Panc1 (cell line): ENCODE measurements around the gene KTI12. TPM values are rescaled to one million over a fixed set of nuclear protein-coding genes. Genes with fewer than 3 reads are reported as not detected.

ENCODE experiments used
- ATAC-seq: fragments of 200-7000 bp; cut with Tn5 transposase; 2 replicates; pipeline ENCODE4 v1.9.1; 2020; ENCODE audit warnings: mild to moderate bottlenecking, moderate library complexity
- BruUV-seq: library from RNA; stranded (reverse); fragments of 400-500 nt; replicated peaks from 2 replicates; lab custom pipeline; 2021; lab: Mats Ljungman, UMichigan
- CTCF ChIA-PET: fragments of 300-600 bp; sonication (Branson Sonifier 250); formaldehyde crosslinking; loops from one replicate; lab custom pipeline; 2022; ENCODE audit warnings: antibody characterized with exemption; lab: Charles Lee
- POLR2A ChIA-PET: fragments of 300-600 bp; sonication (Branson Sonifier 250); formaldehyde crosslinking; loops from one replicate; lab custom pipeline; 2022; ENCODE audit warnings: antibody characterized with exemption; lab: Charles Lee
- DNase-seq: peaks from one replicate; pipeline ENCODE4 v3.0.0-alpha.2; 2010; ENCODE audit warnings: low read depth, low spot score
- H3K27ac ChIP-seq: 2 replicates; pipeline ENCODE4 v1.5.1; 2011; ENCODE audit warnings: mild to moderate bottlenecking, low read length, inconsistent platforms
- H3K27me3 ChIP-seq: fragments of 200-500 bp; sonication (Bioruptor generic); 2 replicates; pipeline ENCODE4 v1.6.0; 2014; ENCODE audit warnings: low read length, inconsistent platforms; ENCODE audit not compliant: control insufficient read depth, insufficient read depth
- H3K36me3 ChIP-seq: fragments of 200-500 bp; sonication (Bioruptor generic); 2 replicates; pipeline ENCODE4 v1.5.1; 2014; ENCODE audit warnings: inconsistent platforms, mild to moderate bottlenecking, low read length, moderate library complexity; ENCODE audit not compliant: control insufficient read depth, insufficient read depth
- H3K4me1 ChIP-seq: 2 replicates; pipeline ENCODE4 v1.5.1; 2011; ENCODE audit warnings: inconsistent platforms, mild to moderate bottlenecking, low read length, moderate library complexity; ENCODE audit not compliant: control insufficient read depth, insufficient read depth
- H3K4me3 ChIP-seq, 2 experiments: 2 replicates each; pipeline ENCODE4 v1.5.1; 2011 to 2012; ENCODE audit warnings: low read depth in 2 of 2, low read length in 2 of 2, mild to moderate bottlenecking in 2 of 2, inconsistent platforms in 1 of 2, moderate library complexity in 1 of 2
- H3K9me3 ChIP-seq: fragments of 200-500 bp; sonication (Bioruptor generic); 2 replicates; pipeline ENCODE4 v1.5.1; 2014; ENCODE audit warnings: low read depth, mild to moderate bottlenecking, inconsistent platforms, low read length, moderate library complexity; ENCODE audit not compliant: control insufficient read depth, insufficient read depth
- POLR2AphosphoS5 ChIP-seq: IDR thresholded peaks from 2 replicates; pipeline ENCODE4 v1.6.1; 2012; ENCODE audit warnings: mild to moderate bottlenecking, low read depth, low read length, moderate library complexity
- SIN3A ChIP-seq: IDR thresholded peaks from 2 replicates; pipeline ENCODE4 v1.6.1; 2012; ENCODE audit warnings: low read depth, mild to moderate bottlenecking, low read length, moderate library complexity, borderline replicate concordance; ENCODE audit not compliant: insufficient read depth
- TCF7L2 ChIP-seq: IDR thresholded peaks from 2 replicates; pipeline ENCODE4 v1.6.1; 2011; ENCODE audit warnings: mild to moderate bottlenecking, low read depth, low read length, inconsistent platforms
- in situ Hi-C: cut with HindIII; loops from 2 replicates; pipeline ENCODE4 v1.10.0; 2016; ENCODE audit warnings: low sequenced_read_pairs, low pct_unique_long_range_greater_than_20kb
- intact Hi-C: fragments of 100-400 bp; cut with micrococcal nuclease; formaldehyde crosslinking; loops from one replicate; pipeline ENCODE4 v1.10.0; 2022; ENCODE audit not compliant: unreplicated experiment
- total RNA-seq: library from RNA; stranded (reverse); gene quantifications from one replicate; pipeline ENCODE4 v1.2.1, GENCODE V29; 2021; ENCODE audit not compliant: unreplicated experiment
- TF ChIP-seq, protein P1 (sequence below): fragments of 450-650 bp; IDR thresholded peaks from 2 replicates; pipeline ENCODE4 v1.5.1; 2017; ENCODE audit warnings: mild to moderate bottlenecking
- TF ChIP-seq, protein P2 (sequence below), 2 experiments: IDR thresholded peaks; 2 replicates each; pipeline ENCODE4 v1.6.1; 2011 to 2012; ENCODE audit warnings: low read depth in 2 of 2, control low read depth in 1 of 2, low read length in 1 of 2, mild to moderate bottlenecking in 1 of 2, moderate library complexity in 1 of 2; ENCODE audit not compliant: insufficient read depth in 1 of 2

KTI12 gene
- total RNA-seq, 1 experiment from 2014 or later = 13.1 TPM

DNA sequence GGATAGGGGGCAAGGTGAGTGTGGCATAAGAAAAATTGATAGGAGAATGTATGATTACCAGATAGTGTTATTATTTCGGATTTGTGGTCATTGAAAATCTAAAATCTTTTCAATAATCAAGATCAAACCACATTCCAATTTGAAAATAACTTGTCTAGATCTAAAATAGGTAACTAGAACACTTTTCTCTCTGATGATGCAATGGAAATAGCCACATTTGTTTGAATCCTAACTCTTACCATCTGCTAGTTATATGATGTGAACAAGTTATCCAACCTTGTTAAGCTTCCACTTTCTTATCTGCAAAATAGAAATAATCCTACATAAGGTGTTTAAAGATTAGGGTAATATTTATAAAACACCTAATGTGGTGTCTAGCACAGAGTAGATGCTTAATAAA is 26.3 kb upstream of the KTI12 start:
- Histone ChIP-seq H3K27me3 (no peaks in the 10 kb centered on the region), H3K27ac (no peak overlapping the region), H3K4me1 (peaks cover 18% of the 10 kb centered on the region), H3K9me3 (no peaks in the 10 kb centered on the region), H3K36me3 (peaks cover 39% of the 10 kb centered on the region), H3K4me3 (no peak overlapping the region)
- in situ Hi-C loops = no loop called here
- POLR2A ChIA-PET = no interaction called here
- TF ChIP-seq, protein P1, sequence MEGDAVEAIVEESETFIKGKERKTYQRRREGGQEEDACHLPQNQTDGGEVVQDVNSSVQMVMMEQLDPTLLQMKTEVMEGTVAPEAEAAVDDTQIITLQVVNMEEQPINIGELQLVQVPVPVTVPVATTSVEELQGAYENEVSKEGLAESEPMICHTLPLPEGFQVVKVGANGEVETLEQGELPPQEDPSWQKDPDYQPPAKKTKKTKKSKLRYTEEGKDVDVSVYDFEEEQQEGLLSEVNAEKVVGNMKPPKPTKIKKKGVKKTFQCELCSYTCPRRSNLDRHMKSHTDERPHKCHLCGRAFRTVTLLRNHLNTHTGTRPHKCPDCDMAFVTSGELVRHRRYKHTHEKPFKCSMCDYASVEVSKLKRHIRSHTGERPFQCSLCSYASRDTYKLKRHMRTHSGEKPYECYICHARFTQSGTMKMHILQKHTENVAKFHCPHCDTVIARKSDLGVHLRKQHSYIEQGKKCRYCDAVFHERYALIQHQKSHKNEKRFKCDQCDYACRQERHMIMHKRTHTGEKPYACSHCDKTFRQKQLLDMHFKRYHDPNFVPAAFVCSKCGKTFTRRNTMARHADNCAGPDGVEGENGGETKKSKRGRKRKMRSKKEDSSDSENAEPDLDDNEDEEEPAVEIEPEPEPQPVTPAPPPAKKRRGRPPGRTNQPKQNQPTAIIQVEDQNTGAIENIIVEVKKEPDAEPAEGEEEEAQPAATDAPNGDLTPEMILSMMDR = no peak
- TF ChIP-seq POLR2AphosphoS5 = no peak
- TF ChIP-seq SIN3A = no peak
- TF ChIP-seq TCF7L2 = no peak
- TF ChIP-seq, protein P2, sequence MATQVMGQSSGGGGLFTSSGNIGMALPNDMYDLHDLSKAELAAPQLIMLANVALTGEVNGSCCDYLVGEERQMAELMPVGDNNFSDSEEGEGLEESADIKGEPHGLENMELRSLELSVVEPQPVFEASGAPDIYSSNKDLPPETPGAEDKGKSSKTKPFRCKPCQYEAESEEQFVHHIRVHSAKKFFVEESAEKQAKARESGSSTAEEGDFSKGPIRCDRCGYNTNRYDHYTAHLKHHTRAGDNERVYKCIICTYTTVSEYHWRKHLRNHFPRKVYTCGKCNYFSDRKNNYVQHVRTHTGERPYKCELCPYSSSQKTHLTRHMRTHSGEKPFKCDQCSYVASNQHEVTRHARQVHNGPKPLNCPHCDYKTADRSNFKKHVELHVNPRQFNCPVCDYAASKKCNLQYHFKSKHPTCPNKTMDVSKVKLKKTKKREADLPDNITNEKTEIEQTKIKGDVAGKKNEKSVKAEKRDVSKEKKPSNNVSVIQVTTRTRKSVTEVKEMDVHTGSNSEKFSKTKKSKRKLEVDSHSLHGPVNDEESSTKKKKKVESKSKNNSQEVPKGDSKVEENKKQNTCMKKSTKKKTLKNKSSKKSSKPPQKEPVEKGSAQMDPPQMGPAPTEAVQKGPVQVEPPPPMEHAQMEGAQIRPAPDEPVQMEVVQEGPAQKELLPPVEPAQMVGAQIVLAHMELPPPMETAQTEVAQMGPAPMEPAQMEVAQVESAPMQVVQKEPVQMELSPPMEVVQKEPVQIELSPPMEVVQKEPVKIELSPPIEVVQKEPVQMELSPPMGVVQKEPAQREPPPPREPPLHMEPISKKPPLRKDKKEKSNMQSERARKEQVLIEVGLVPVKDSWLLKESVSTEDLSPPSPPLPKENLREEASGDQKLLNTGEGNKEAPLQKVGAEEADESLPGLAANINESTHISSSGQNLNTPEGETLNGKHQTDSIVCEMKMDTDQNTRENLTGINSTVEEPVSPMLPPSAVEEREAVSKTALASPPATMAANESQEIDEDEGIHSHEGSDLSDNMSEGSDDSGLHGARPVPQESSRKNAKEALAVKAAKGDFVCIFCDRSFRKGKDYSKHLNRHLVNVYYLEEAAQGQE (IDR thresholded peaks at IDR 0.05; ENCODE audit: insufficient read depth in 1 of 2, low read depth in 2 of 2, low read length in 1 of 2) = no peak
- no TSS peak for BruUV-seq
- intact Hi-C loops = no loop called here
- CTCF ChIA-PET = no interaction called here
- no peak for ATAC-seq
- DNase-seq = no peak

DNA sequence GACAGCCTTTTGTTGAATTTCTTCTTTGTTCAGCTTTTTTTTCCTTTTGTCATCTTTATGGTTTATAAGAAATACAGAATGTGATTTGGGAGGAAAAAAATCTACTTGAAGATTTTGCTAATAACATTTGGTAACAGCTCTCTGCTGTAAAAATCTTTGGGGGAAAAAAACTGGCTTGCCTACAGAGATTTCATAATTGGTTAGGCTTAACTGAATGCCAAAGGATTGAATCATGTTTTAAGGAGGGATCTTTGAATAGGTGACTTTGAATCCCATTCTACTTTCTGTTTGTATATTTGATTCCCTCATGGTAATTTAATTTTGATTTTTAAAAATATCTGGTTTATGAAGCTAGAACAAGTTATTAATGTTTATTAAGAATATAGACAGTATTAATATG is 25.7 kb upstream of the KTI12 start:
- Histone ChIP-seq H3K36me3 (peaks cover 39% of the 10 kb centered on the region), H3K4me3 (no peak overlapping the region), H3K27ac (peak overlapping the region; percentile 54; the same call in 1 of the 2 replicates), H3K4me1 (peaks cover 18% of the 10 kb centered on the region), H3K27me3 (no peaks in the 10 kb centered on the region), H3K9me3 (no peaks in the 10 kb centered on the region)
- in situ Hi-C loops (no loop called here), intact Hi-C loops (no loop called here)
- ATAC-seq (no peak), DNase-seq (no peak)
- CTCF ChIA-PET = no interaction called here
- TF ChIP-seq, protein P2 (IDR thresholded peaks at IDR 0.05; ENCODE audit: insufficient read depth in 1 of 2, low read depth in 2 of 2, low read length in 1 of 2) = no peak
- TF ChIP-seq SIN3A = no peak
- TF ChIP-seq, protein P1 = no peak
- no peak for TF ChIP-seq TCF7L2
- TF ChIP-seq POLR2AphosphoS5 = no peak
- POLR2A ChIA-PET = interaction anchor here (0.5 kb wide), 1 partner anchor 14 kb away, joined by 6 read pairs; no protein-coding TSS in a partner anchor
- no TSS peak for BruUV-seq
